CD4-positive, alpha-beta T cell treated with Interleukin-1 beta for 1 hour (primary cell): ENCODE data around the gene LIPF.
"Not testable (repeated sequence)": the region's sequence is repeated elsewhere in the genome, so short reads cannot be mapped to it uniquely, and the experiment has no call there.

ENCODE experiments used
- DNase-seq, 2 donors: peaks; one replicate each; pipeline ENCODE4 v3.0.0-alpha.2; 2020 to 2022

LIPF gene, protein sequence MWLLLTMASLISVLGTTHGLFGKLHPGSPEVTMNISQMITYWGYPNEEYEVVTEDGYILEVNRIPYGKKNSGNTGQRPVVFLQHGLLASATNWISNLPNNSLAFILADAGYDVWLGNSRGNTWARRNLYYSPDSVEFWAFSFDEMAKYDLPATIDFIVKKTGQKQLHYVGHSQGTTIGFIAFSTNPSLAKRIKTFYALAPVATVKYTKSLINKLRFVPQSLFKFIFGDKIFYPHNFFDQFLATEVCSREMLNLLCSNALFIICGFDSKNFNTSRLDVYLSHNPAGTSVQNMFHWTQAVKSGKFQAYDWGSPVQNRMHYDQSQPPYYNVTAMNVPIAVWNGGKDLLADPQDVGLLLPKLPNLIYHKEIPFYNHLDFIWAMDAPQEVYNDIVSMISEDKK

DNA sequence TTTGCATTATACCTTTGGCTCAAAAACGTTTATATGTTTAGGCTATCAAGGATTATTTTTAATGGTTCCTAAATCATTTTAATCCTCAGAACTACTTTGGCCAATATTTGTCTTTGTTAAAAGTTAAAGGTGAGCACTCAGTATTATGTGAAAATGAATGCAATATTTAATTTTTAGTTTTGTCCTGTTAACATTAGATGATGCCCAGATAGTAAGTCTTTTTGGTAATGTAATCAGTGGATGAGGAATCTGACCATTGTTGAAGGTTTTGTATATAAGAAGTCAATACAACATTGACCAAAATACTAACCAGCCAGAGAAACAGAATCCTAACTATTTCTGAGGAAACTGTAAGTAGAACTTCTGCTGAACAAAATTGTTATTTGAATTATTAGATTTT is at the start of gene LIPF:
Gene LIPF, plus strand, starts transcription at position 301 of the 400 bp plus-strand sequence. CDS start 2,856 bp downstream, outside the sequence.
- DNase-seq, result no peak

DNA sequence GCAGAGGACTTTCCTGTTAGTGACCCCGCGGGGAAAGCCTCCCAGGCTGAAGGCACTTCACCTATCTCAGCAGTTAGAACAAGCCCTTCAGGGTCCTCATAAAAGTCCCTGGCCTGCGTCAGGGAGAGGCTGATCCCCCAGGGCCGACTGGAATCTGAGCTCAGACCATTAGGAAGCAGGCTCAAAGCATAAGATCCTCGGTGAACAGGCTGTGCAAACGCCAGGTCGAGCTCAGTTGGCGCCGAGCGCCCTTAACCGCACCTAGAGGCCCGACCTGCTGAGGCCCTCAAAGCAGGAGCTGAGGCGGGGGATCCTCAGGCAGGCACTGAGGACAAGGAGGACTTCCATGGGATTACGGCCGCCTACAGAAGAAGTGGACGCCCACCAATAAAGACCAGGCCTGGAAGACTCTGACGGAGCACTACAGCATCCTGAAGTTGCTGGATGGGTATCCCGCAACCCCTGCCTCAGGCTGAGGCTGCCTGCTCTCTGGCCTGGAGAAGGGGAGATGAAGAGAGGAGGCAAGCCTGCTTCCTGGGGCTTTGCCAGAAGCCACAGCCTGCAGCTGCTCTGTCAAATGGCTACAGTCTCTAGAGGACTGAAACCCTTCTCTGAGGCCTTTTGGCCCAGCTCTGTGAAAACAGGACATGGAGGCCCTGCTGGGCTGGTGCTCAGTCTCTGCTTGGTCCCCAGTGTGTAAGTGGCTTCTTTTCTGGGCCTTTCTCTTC is 47.8 kb upstream of the LIPF start:
- no peak for DNase-seq

DNA sequence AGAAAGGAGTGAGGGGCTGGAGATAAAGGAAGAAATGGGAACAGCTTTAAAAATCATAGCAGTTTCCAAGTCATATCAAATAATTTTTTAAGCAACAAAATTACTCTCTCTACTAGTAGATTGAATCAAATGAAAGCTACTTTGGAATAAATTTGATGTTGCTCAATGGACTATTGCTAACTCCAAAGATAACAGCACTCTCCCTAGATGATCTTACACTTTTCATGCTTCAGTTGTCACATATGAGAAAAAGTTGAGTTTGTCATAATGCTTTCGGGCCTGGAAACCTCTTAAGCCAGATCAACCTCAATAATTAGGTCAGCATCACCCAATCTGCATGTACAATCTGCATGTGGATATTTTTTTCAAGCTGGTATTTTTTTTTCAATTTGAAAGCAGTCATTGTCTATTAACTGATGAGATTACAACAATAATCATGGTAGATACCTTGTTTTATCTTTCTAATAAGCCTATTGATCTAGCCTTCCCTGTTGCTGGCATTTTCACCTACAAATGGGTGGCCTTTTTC is 46.4 kb upstream of the LIPF start:
- no peak for DNase-seq

DNA sequence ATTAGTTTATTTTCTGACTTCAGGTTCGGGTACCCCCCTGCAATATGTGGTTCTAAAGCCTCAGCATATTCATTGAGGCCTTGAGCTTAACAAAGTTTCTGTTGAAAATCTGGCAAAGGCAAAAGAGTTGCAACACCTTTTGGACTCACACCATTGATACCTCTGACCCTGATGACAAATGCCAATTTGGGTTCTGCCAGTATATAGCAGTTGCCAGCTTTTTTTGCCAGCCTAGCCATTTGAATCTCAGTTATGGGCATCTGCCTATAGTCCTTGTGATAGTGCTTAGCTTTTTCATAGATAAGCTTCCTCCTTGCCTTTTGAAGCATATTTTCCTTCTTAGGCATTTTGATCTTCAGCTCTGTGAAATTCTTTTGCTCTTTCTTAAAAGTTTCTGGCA is 45.7 kb upstream of the LIPF start:
- DNase-seq, result no peak

DNA sequence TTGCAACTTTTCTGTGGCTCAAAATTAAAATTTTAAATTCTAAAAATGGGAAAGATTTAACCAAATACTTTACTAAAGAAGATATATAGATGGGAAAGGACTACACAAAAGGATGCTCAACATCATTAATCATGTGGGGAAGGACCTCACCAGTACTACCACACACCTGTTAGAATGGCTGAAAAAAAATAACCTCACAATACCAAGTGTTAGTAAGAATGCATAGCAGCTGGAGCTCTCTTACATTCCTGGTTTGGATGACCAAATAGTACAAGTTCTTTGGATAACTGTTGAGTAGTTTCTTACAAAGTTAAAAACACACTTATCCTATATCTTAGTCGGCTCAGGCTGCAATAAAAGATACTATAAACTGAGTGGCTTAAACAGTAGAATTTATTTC is 43.8 kb upstream of the LIPF start:
- no peak for DNase-seq

DNA sequence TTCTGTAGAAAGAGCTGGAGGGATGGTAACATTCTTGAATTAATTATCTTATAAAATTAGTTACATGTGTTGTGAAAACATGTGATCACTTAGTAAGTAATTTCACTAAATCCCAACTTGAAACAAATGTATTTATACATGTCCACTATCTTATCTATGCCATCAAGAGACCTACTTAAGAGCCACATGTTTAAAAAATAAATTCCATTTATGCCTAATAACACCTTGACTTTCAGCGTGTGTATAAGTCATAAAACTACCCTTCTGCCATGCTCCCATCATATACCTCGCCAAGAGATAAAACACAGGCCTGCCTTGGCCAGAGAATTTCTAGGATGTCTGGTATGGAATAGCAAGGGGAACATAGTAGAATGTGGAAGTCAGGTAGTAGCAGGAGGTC is 40.4 kb upstream of the LIPF start:
- DNase-seq, result no peak

DNA sequence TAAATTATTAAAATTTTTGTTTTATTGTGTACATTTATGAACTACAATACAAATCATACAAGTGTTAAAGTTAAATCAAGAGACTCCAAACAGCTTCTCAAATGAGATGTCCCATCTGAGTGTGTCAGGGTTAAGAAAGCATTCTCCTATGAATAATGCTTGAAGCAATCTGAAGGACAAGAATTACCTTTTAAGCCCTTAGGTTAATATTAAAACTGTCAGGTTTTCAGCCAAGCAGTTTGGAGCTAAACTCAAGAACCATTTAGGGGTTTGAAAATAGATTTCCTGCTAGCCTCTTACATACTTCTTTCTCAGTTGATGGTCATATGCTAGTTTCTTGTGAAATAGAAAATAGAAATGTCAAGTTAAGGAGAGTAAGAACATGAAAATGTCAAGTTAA is 39.4 kb upstream of the LIPF start:
- DNase-seq, result no peak

DNA sequence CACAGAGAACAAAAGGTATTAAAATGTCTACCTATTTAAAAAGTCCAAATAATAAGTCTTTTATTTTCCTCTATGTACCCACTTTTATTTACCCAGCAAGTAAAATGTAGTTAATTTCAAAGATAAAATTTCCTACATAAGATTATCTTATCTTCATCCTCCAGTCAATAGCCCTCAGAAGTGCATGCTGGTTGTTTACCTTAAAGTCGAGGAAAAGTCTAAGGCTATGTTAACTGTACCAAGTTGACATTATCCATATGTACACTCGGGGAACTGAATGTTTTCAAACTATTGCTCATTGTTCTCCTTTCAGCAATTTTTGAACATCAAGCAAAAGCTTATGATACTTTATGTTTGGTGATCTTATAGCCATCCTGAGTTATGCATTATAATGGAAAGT is 24.1 kb upstream of the LIPF start:
- no peak for DNase-seq

DNA sequence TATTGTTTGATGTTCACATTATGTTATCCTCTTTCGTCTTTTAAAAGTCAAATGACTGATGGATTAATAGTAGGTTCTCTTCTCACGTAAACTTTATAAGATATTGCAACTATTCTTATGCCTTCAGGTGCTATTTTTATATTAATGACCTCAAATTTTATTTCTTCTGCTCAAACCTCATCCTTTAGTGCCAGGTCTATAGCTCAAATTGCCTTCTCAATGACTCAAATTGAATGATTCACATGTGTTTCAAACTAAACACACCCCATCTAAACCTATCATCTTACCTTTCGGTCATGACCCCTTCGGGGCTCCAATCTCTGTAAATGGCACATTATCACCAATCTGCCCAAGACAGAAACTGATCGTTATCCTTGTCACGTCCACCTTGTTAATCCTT is 22.0 kb upstream of the LIPF start:
- DNase-seq, result no peak

DNA sequence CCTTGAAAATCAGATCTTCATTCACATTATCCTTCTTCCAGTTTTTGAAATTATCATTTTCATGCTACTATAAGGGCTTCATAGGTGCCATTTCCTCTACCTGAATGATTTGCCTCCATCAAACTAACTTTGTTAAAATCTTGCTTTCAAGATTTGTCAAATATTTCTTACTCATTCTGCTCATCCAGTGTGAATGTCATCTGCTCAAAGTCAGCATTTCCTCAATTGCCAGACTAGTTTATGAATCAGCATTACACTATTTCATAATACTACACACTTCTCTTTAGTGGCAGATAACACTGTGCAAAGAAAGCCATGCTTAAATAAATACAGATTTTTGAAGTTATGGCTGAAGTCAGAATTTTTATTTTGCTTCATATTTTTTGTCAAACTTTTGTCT is 21.3 kb upstream of the LIPF start:
- no peak for DNase-seq

DNA sequence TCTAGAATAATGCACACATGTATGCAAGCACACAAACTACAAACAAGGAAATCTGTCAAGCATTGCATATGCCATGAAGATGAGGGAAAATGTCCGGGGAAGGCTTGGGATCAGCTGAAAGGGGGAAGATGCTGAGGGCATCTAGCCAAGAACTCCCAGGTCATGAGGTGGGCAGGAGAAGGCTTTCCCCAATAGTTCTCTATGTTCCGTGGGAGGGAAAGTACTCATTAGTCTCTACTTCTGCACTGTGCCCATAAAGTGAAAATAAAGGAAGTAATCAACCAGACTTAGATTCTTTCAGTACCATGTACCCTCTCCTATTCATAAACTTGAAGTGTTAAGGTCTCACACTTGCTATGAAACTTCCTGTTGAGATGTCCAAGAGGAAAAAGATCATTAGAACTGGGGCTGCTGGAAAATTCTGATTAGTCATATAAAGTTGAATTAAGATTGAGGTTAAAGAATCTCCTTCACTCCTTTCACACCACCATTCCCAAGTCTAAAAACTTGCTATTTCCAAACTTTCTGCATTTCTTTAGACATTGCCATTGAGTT is 17.1 kb upstream of the LIPF start:
- DNase-seq, result no peak

DNA sequence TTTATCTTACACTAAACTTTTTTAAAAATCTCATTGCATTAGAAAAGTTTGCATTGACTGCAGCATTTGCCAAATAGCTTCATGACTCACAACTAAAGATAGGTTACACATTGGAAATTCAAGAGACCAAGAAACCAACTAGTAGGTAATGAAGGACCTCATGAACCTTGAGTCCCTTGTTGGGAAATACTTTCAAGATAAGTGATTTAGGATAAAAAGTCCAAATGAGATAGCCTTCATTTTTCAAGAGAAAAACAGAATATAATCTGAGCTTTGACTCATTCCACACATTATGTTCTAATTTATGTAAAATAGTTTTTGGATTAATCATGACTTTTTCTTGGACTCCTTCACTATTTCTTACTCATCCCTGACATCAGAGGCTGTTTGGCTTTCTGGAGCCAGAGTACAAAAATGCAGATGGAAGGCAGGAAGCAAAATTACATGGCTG is 13.1 kb upstream of the LIPF start:
- DNase-seq, result no peak

DNA sequence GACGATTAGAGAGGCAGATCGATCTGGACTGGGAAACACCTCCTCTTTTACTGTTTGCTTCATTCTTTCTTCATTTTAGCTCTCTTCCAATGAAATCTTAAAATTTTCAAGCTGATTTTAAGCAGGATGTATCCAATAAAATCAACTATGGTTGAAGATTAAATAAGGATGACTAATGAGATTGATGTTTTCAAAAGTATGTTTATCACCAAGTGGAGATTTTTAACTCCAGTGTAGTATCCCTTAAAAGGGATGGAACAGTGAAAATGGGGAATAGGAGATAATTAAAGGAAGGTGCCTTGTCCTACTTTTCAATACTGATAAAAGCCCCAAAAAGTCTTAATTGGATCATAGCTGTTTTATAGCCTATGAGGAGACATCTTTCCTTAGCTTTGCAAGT is 11.6 kb upstream of the LIPF start:
- DNase-seq, result no peak

DNA sequence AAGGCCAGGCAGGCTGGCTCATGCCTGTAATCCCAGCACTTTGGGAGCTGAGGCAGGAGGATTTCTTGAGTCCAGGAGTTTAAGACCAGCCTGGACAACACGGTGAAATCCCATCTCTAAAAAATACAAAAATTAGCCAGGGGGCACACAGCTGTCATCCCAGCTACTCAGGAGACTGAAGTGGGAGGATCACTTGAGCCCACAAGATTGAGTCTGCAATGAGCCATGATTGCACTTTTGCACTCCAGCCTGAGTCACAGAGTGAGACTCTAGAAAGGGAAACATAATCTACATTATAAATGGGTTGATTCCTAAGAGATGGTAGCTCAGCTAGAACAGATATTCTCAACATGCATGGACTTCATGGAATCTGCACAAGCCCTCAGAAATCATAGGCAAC is 6.3 kb upstream of the LIPF start:
- DNase-seq, result no peak

DNA sequence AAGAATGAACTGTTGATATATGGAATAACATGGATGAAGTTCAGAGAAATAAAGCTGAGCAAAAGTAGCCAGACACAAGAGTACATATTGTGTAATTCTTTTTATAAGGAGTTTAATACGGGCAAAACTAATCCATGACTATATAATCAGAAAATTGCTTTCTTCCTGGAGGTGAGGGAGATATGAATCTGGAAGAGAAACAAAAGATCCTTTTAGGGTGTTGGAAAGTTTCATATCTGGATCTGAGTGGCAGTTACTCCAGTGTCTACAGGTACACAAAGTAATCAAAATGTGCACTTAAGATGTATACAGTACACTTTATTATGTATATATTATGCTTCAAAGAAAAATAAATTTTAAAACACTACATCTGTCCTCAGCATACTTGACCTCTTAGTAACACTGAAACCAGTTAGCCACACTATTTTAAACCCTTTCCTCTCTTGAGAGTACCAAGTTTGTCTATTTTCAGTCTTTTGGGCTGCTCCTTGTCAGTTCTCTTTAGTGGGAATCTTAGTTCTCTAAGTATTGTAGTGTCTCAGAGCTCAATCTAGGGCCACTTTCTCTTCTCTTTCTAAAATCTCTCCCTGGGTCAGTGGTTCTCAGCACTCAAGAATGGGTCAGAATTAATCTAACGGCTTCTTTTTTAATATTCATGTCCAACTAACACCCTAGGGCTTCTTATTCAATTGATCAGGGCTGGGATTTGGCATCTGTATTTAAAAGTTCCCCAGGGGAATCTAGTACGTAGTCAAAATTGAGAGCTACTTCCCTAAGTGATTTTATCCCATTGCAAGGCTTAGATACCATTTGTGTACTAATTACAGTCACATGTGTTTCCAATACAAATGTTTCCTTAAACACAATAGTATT is 4.3 kb upstream of the LIPF start:
- DNase-seq, result no peak

DNA sequence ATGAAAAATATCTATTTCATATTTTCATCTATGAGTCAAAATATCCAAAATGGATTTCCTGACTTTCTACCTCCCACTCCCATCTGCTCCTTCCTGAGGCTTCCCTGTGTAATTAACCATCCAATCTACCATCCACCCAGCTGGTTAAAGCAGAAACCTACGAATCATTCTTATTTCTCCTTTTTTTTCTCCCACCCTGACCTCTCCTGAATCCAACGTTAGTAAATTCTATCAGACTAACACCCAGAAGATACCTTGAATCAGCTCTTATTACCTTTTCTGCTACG is 3.7 kb upstream of the LIPF start:
- no peak for DNase-seq

DNA sequence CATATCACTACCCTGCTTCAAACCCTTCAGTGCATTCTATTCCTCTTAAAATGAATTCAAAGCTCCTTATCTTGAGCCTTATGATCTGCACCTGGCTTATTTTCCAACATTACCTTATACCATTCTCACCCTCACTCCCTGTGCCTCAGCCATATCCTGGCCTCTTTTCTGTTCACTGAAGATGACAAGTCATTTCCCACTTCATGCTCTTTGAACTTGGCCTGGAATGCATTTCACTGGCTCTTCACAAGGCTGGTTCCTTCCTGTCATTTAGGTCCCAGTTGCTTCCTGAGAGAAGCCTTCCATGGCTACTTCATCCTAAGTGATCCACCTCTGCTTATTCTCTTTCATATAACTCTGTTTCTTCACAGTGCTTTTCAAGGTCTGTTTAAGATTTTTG is 3.2 kb upstream of the LIPF start:
- DNase-seq, result no peak

DNA sequence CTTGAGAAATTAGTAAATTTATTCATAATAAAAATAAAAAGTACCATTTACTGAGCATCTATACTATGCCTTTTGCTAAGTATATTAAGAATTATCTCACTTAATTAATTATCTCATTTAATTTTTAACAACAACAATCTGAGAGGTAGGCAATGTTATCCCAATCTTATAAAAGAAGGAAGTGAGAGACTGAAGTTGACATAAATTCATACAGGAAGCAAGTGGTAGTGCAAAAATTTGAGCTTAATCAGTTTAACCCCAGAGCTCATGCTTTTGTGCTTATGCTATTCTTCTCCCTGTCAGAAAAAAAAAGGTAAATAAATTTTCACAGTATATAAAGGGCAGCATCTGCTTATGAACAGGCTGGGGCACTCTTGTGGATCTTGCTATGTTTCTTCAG is 2.7 kb upstream of the LIPF start:
- no peak for DNase-seq

DNA sequence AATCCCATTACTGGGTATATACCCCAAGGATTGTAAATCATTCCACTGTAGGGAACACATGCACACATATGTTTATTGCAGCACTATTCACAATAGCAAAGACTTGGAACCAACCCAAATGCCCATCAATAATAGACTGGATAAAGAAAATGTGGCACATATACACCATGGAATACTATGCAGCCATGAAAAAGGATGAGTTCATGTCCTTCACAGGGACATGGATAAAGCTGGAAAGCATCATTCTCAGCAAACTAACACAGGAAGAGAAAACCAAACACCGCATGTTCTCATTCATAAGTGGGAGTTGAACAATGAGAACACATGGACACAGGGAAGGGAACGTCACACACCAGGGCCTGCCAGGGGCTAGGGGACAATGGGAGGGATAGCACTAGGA is 1.1 kb upstream of the LIPF start:
- not testable (repeated sequence) for DNase-seq

DNA sequence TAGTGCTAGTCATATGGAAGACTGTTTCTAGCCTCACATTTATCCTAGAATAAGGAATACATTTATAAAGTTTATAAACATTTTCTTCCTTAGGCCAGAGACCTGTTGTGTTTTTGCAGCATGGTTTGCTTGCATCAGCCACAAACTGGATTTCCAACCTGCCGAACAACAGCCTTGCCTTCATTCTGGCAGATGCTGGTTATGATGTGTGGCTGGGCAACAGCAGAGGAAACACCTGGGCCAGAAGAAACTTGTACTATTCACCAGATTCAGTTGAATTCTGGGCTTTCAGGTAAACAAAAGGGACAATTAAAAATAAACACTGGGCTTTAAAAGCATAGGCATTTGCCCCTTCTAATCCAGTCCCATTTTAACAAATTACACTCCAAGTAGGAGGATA is 4.2 kb downstream of the LIPF start:
- no peak for DNase-seq

DNA sequence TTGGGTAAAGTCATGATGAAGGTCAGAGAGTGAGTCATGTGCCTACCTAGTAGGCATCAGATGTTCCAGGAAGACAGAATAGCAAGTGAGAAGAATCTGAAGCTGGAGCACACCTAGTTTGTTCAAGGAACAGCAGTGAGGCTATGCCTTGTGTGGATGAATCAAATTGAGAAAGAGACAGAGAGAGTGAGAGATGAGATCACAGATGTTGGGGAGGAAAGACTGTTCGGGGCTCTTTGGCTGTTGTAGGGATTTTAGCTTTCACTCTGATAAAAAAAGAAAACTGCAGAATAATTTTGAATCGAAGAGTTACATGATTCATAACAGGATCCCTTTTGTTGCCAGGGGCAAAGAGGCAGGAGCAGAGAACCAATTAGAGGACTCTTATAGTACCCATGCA is 6.3 kb downstream of the LIPF start:
- DNase-seq, result no peak

DNA sequence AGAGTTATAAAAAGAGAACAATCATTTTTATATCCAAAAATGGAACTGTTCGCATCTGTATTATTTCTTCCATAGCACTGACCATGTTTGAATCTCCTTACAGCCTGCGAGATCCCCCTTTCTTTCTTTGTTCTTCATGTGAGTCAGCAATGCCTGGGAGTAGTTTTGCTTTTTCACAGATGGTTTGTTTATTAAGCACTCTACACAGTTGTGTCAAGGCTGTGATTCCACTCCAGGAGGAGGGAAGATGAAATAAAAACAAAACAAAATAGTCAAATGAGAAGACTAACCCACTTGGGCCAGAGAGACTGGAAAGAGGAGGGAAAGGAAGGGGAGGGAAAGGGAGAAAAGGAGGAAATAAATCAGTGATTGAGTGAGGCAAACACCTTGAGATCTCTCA is 7.8 kb downstream of the LIPF start:
- DNase-seq, result no peak
